HEK293T (cell line): ENCODE measurements around the gene PTPN1.

Experiments used
- CTCF ChIA-PET: fragments of 350-600 bp; formaldehyde crosslinking; extraction: SDS; loops from one replicate; lab custom pipeline; 2021; ENCODE audit warnings: antibody characterized with exemption, inconsistent platforms; lab: Yijun Ruan, JAX
- POLR2A ChIA-PET: fragments of 350-600 bp; formaldehyde crosslinking; extraction: SDS; loops from one replicate; lab custom pipeline; 2020; ENCODE audit warnings: antibody characterized with exemption, inconsistent platforms; lab: Yijun Ruan, JAX
- DNase-seq: peaks from one replicate; pipeline ENCODE4 v3.0.0; 2012; ENCODE audit warnings: mixed read lengths; ENCODE audit errors: extremely low spot score
- ARNT ChIP-seq: fragments of 450-650 bp; IDR thresholded peaks from 2 replicates; pipeline ENCODE4 v1.6.1; 2017; ENCODE audit warnings: mild to moderate bottlenecking
- BHLHE40 ChIP-seq: fragments of 450-650 bp; IDR thresholded peaks from 2 replicates; pipeline ENCODE4 v1.6.1; 2016; ENCODE audit warnings: mild to moderate bottlenecking, moderate library complexity, borderline replicate concordance
- CTBP1 ChIP-seq: fragments of 450-650 bp; IDR thresholded peaks from 2 replicates; pipeline ENCODE4 v1.6.1; 2016; ENCODE audit warnings: borderline replicate concordance
- ELF4 ChIP-seq: fragments of 450-650 bp; IDR thresholded peaks from 2 replicates; pipeline ENCODE4 v1.6.1; 2017; ENCODE audit warnings: antibody characterized with exemption
- FOXA1 ChIP-seq: fragments of 450-650 bp; IDR thresholded peaks from 2 replicates; pipeline ENCODE4 v1.6.1; 2016; ENCODE audit warnings: mild to moderate bottlenecking
- FOXK2 ChIP-seq: fragments of 450-650 bp; IDR thresholded peaks from 2 replicates; pipeline ENCODE4 v1.6.1; 2016; ENCODE audit warnings: mild to moderate bottlenecking
- FOXM1 ChIP-seq: fragments of 450-650 bp; IDR thresholded peaks from 2 replicates; pipeline ENCODE4 v1.6.1; 2017; ENCODE audit warnings: mild to moderate bottlenecking, borderline replicate concordance
- HDGF ChIP-seq: fragments of 450-650 bp; IDR thresholded peaks from 2 replicates; pipeline ENCODE4 v1.6.1; 2017; ENCODE audit warnings: antibody characterized with exemption, borderline replicate concordance
- L3MBTL2 ChIP-seq: fragments of 450-650 bp; conservative IDR thresholded peaks from 2 replicates; pipeline ENCODE4 v1.6.1; 2016; ENCODE audit warnings: mild to moderate bottlenecking
- LEF1 ChIP-seq: fragments of 450-650 bp; IDR thresholded peaks from 2 replicates; pipeline ENCODE4 v1.6.1; 2017; ENCODE audit warnings: mild to moderate bottlenecking, borderline replicate concordance
- NFRKB ChIP-seq: fragments of 450-650 bp; IDR thresholded peaks from 2 replicates; pipeline ENCODE4 v1.6.1; 2016; ENCODE audit warnings: mild to moderate bottlenecking, moderate library complexity
- PKNOX1 ChIP-seq: fragments of 450-650 bp; IDR thresholded peaks from 2 replicates; pipeline ENCODE4 v1.6.1; 2016
- SP1 ChIP-seq: fragments of 450-650 bp; IDR thresholded peaks from 2 replicates; pipeline ENCODE4 v1.6.1; 2017
- SUZ12 ChIP-seq: fragments of 450-650 bp; IDR thresholded peaks from 2 replicates; pipeline ENCODE4 v1.6.1; 2016; ENCODE audit warnings: mild to moderate bottlenecking
- TARDBP ChIP-seq: fragments of 450-650 bp; IDR thresholded peaks from 2 replicates; pipeline ENCODE4 v1.6.1; 2016
- ZNF384 ChIP-seq: fragments of 450-650 bp; IDR thresholded peaks from 2 replicates; pipeline ENCODE4 v1.6.1; 2016

The PTPN1 gene

GRCh38 chr20:50569864-50570836 is 60.0 kb downstream of the PTPN1 start:
- no peak for TF ChIP-seq FOXM1
- no peak for TF ChIP-seq ZNF384
- no peak for TF ChIP-seq ELF4
- no peak for TF ChIP-seq SUZ12
- no peak for TF ChIP-seq FOXK2
- TF ChIP-seq L3MBTL2, result no peak
- no peak for TF ChIP-seq PKNOX1
- TF ChIP-seq FOXA1, result no peak
- ChIA-PET POLR2A (no interaction called here), CTCF (interaction anchor here (0.8 to 0.9 kb wide), 2 partner anchors 66 to 106 kb away, joined by 3 to 6 read pairs; no protein-coding TSS in a partner anchor)
- DNase-seq, result no peak

- ChIA-PET CTCF (no interaction called here), POLR2A (no interaction called here)
- no peak for DNase-seq
- TF ChIP-seq ELF4 (no peak), SUZ12 (no peak), NFRKB (no peak), L3MBTL2 (no peak), ARNT (no peak), FOXA1 (no peak), BHLHE40 (no peak), FOXM1 (no peak), ZNF384 (no peak), PKNOX1 (no peak), SP1 (no peak), CTBP1 (no peak), LEF1 (no peak), TARDBP (no peak), FOXK2 (no peak), HDGF (no peak)
Measured at GRCh38 chr20:50571466-50571865, 61.3 kb downstream of the PTPN1 start.

- CTCF ChIA-PET, result interaction anchor here (0.5 kb wide), 1 partner anchor 161 kb away, joined by 3 read pairs; no protein-coding TSS in a partner anchor
- POLR2A ChIA-PET, result no interaction called here
- DNase-seq, result no peak
- TF ChIP-seq PKNOX1, result no peak
- TF ChIP-seq NFRKB, result no peak
- TF ChIP-seq ARNT, result no peak
- TF ChIP-seq BHLHE40, result no peak
- no peak for TF ChIP-seq HDGF
- no peak for TF ChIP-seq TARDBP
- TF ChIP-seq SUZ12, result no peak
Measured at GRCh38 chr20:50572938-50573777, 63.0 kb downstream of the PTPN1 start.

- TF ChIP-seq HDGF (no peak), ARNT (no peak), TARDBP (no peak), ELF4 (no peak), FOXK2 (no peak), BHLHE40 (no peak)
- ChIA-PET CTCF (no interaction called here), POLR2A (no interaction called here)
- DNase-seq, result no peak
Measured at GRCh38 chr20:50574108-50574507, 63.9 kb downstream of the PTPN1 start.

GRCh38 chr20:50574586-50574985 is 64.4 kb downstream of the PTPN1 start:
- ChIA-PET POLR2A (no interaction called here), CTCF (no interaction called here)
- TF ChIP-seq FOXA1 (no peak), HDGF (no peak), ELF4 (no peak), BHLHE40 (no peak), TARDBP (no peak), LEF1 (no peak), ARNT (no peak), ZNF384 (no peak), PKNOX1 (no peak), CTBP1 (no peak), FOXK2 (no peak), NFRKB (no peak), SUZ12 (no peak), SP1 (no peak), L3MBTL2 (no peak), FOXM1 (no peak)
- no peak for DNase-seq
